Stomach smooth muscle (tissue), 2 donors: ENCODE data around the gene SHISA7.

Experiments used
- H3K27ac ChIP-seq: one replicate; pipeline ENCODE4 v1.7.0; 2013; ENCODE audit warnings: mild to moderate bottlenecking, low read length, inconsistent platforms
- H3K27me3 ChIP-seq, 2 donors: one replicate each; pipeline ENCODE4 v1.7.0; 2013; ENCODE audit warnings: low read length in 2 of 2; ENCODE audit not compliant: insufficient read depth in 2 of 2, control insufficient read depth in 1 of 2
- H3K36me3 ChIP-seq, 2 donors: one replicate each; pipeline ENCODE4 v1.7.0; 2013; ENCODE audit warnings: low read length in 2 of 2; ENCODE audit not compliant: control insufficient read depth in 2 of 2, insufficient read depth in 2 of 2
- H3K4me1 ChIP-seq: one replicate; pipeline ENCODE4 v1.7.0; 2013; ENCODE audit warnings: low read length; ENCODE audit not compliant: control insufficient read depth, insufficient read depth
- H3K4me3 ChIP-seq, 2 donors: one replicate each; pipeline ENCODE4 v1.7.0; 2013; ENCODE audit warnings: low read length in 2 of 2
- H3K9ac ChIP-seq, 2 donors: one replicate each; pipeline ENCODE4 v1.7.0; 2013; ENCODE audit warnings: low read length in 2 of 2, mild to moderate bottlenecking in 1 of 2
- H3K9me3 ChIP-seq, 2 donors: one replicate each; pipeline ENCODE4 v1.7.0; 2013; ENCODE audit warnings: low read length in 2 of 2; ENCODE audit not compliant: control insufficient read depth in 2 of 2
- donor health status: healthy.
- donor health status: Pancreatic carcinoma.

Gene SHISA7

DNA sequence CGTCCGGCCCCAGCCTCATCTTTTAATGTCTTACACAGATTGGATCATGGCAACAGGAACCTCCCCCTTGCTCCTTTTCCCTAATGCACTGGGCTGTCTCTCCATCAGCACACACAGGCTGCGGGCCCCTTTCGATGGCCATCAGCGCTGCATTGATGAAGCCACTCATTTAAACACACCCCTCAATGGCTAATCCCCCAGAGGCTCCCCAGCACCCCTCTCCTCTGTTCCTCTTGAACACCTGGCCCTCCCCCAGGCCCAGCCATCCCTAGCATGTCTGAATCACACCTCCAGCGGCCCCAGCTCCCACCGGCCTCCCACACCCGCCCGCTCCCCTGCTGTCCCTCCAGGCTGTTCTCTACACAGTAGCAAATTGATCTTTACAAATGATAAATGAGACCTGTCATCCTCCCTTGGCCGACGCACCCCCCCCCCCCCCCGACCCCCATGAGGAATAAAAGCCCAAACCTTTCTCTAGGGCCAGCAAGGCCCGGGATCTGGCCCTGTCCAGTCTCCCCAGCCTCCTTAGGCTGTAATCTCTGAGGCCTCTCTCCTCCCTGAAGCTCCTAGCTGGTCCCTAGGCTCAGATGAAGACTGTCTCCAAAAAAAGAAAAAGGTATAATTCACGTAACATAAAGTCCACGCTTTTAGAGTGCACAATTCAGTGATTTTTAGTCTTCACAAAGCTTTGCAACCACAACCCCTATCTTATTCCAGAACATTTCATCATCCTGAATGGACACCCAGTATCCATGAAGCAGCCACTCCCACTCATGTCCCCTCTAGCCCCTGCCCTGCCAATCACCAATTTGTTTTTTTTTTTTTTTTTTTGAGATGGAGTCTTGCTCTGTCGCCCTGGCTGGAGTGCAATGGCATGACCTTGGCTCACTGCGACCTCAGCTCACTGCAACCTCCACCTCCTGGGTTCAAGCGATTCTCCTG is 50.0 kb downstream of the SHISA7 start:
- Histone ChIP-seq H3K4me1 (peaks cover 21% of the 10 kb centered on the region), H3K9me3 (no peaks in the 10 kb centered on the region), H3K36me3 (peaks cover 8 to 23% of the 10 kb centered on the region in 2 donors), H3K4me3 (no peak overlapping the region), H3K27ac (no peak overlapping the region), H3K9ac (no peak overlapping the region), H3K27me3 (no peaks in the 10 kb centered on the region)

DNA sequence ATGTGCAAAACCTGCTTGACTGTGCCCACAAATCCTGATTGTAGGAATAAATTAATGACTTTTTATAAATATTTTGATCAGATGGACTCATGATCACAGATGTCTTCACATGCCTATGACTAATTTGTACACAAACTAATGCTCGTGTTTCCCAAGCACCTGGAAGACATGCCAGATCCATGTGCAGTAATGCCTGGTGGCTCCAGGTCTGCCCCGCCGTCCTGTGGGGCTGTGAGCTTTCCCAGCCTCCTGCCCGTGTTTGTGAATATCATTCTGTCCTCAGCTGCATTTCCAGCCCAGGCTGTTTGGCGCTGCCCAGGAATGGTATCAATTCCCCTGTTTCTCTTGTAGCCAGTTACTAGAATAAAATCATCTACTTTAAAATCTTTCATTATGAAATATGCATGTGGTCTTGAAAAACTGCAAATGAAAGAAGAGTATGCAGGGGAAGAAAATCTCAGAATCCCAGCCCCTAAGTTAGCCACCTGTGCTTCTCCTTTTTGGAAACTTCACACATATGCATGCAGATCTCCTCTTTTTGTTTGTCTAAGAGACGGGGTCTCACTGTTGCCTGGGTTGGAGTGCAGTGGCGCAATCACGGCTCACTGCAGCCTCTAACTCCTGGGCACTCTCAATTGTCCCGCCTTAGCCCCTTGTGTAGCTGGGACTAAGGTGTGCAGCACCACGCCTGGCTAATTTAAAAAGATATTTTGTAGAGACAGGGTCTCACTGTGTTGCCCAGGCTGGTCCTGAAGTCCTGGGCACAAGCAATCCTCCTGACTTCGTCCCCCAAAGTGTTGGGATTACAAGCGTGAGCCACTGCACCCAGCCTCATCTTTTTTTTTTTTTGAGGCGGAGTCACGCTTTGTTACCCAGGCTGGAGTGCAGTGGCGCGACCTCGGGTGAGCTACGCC is 51.1 kb downstream of the SHISA7 start:
- H3K27ac ChIP-seq = no peak overlapping the region
- no peaks in the 10 kb centered on the region for H3K9me3 ChIP-seq
- H3K4me1 ChIP-seq = peaks cover 32% of the 10 kb centered on the region
- peaks cover 16 to 33% of the 10 kb centered on the region in 2 donors for H3K36me3 ChIP-seq
- no peak overlapping the region for H3K4me3 ChIP-seq
- H3K27me3 ChIP-seq = no peaks in the 10 kb centered on the region
- no peak overlapping the region for H3K9ac ChIP-seq

DNA sequence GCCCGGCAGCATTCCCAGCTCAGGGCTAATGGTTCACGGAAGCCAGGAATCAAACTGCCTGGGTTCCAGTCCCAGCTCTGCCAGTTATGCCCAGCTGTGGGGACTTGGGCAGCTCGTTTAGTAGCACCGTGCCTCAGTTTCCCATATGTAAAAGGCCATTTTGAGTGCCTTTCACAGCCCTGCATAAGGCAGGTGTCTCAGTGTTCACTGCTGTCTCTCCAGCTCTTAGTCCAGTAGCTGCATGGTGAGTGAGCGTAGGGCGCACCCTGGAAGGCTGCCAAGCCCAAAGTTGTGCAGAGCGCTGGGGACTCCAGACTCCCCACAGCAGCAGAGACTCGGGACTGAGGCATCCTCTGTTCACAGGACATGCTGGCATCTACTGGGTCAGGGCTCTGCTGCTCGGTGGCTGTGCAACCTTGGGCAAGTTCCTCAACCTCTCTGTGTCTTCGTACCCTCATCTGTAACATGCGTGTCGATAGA is 51.9 kb downstream of the SHISA7 start:
- H3K4me3 ChIP-seq = no peak overlapping the region
- H3K27me3 ChIP-seq = no peaks in the 10 kb centered on the region
- H3K36me3 ChIP-seq = peaks cover 16 to 34% of the 10 kb centered on the region in 2 donors
- H3K27ac ChIP-seq = no peak overlapping the region
- H3K4me1 ChIP-seq = peaks cover 40% of the 10 kb centered on the region
- H3K9me3 ChIP-seq = no peaks in the 10 kb centered on the region
- no peak overlapping the region for H3K9ac ChIP-seq

DNA sequence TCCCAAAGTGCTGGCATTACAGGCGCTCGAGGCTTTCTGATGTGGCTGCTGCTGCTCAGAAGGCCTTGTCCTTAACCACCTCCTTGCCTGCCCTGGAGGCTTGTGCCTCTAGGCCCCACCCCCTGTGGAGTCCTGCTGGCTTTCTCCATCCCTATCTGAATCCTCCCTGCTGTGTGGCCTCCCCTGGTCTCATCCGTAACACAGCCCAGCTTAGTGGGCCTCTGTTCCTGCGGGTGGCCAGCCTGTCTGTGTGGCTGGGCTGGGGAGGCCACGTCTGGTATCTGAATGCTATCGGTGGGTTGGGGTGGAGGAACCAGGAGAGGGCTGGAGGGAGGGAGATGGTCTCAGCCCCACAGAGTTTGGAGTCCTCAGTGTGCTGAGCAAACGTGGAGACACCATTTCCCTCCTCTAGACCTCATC is 52.6 kb downstream of the SHISA7 start:
- Histone ChIP-seq H3K36me3 (peaks cover 16 to 34% of the 10 kb centered on the region in 2 donors), H3K9me3 (no peaks in the 10 kb centered on the region), H3K27ac (no peak overlapping the region), H3K9ac (no peak overlapping the region), H3K4me3 (no peak overlapping the region), H3K27me3 (no peaks in the 10 kb centered on the region), H3K4me1 (peaks cover 41% of the 10 kb centered on the region)

DNA sequence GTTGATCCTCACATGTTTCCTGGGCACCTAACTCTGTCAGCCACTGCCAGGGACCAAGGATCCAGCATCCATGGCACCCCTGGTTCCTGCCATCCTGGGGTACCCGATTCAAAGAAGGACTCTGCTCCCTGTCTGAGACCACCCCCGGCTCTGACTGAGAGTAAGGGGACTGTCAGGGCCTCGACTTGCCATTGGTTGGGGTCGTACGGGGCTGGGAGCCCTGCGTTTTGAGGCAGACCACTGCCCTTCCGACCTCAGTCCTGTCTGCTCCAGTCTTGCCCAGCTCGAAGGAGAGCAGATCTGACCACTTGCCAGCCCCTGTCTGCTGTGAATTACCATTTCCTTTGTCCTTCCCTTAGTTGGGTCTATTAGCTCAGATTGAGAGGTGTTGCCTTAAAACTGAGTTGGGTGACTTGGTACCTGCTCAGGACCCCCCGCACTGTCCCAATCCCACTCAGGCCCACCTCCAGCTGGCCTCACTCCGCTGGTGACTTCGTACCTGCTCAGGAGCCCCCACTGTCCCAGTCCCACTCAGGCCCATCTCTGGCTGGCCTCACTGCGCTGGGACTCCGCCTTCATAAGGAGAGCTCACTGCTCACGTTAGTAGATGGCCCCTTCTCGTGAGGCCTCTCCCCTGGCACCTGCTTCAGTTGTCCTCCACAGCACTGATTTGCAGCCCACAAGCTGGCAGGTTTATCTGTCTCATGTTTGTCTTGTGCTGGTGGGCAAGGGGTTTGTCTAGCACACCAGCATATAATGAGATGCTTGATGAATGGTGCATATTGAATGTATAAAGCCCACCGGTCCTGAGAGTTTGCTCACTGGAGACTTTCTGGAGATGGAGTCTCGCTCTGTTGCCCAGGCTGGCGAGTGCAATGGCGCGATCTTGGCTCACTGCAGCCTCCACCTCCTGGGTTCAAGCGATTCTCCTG is 53.4 kb downstream of the SHISA7 start:
- Histone ChIP-seq H3K36me3 (peaks cover 16 to 34% of the 10 kb centered on the region in 2 donors), H3K4me3 (no peak overlapping the region), H3K27ac (no peak overlapping the region), H3K9me3 (no peaks in the 10 kb centered on the region), H3K9ac (no peak overlapping the region), H3K27me3 (no peaks in the 10 kb centered on the region), H3K4me1 (peaks cover 47% of the 10 kb centered on the region)

DNA sequence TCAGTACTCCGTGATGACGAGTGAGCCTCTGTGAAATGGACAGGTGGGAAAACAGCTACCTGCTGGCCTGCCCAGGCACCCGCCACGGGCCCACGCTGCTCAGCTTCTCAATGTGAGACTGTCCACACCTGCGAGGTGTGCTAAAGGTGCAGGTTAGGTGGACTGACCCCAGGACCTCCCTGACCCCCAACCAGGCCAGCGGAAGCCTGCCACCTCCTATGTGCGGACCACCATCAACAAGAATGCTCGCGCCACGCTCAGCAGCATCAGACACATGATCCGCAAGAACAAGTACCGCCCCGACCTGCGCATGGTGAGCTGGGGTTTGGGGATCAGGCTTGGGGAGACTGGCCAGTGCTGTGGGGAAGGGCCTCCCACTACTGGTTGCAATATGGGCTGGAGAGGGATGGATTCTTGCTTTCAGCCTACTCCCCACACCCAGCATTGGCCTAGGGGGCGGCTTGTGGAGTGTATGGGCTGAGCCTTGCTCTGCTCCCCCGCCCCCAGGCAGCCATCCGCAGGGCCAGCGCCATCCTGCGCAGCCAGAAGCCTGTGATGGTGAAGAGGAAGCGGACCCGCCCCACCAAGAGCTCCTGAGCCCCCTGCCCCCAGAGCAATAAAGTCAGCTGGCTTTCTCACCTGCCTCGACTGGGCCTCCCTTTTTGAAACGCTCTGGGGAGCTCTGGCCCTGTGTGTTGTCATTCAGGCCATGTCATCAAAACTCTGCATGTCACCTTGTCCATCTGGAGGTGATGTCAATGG is 55.2 kb downstream of the SHISA7 start:
- H3K27me3 ChIP-seq = no peaks in the 10 kb centered on the region
- H3K4me3 ChIP-seq = peak overlapping the region; percentile 99
- no peaks in the 10 kb centered on the region for H3K9me3 ChIP-seq
- peaks cover 16 to 34% of the 10 kb centered on the region in 2 donors for H3K36me3 ChIP-seq
- no peak overlapping the region for H3K27ac ChIP-seq
- peaks cover 61% of the 10 kb centered on the region for H3K4me1 ChIP-seq
- H3K9ac ChIP-seq = peak overlapping the region; percentile 96 to 98

DNA sequence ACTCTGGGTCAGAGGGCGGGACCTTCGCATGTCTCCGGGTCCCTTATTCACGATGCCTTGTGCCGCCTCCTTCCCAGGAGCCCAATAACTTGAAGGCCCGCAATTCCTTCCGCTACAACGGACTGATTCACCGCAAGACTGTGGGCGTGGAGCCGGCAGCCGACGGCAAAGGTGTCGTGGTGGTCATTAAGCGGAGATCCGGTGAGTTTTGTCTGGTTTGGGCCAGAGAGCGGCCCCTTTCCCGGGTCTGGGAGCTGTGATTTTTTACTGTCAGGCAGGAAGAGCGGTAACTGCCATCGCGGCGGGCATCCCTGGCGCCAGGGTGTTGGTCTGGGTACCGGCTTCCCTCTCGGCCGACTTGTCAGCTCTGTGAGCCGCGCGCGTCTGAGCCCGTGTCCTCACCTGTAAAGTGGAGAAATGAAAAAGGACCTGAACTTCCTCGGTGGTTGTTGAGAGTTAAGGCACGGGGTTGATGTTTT is 56.6 kb downstream of the SHISA7 start:
- Histone ChIP-seq H3K9ac (peak overlapping the region; percentile 96 to 98), H3K27me3 (no peaks in the 10 kb centered on the region), H3K4me3 (peak overlapping the region; percentile 99), H3K27ac (peak overlapping the region; percentile 94), H3K36me3 (peaks cover 16 to 34% of the 10 kb centered on the region in 2 donors), H3K9me3 (no peaks in the 10 kb centered on the region), H3K4me1 (peaks cover 64% of the 10 kb centered on the region)

DNA sequence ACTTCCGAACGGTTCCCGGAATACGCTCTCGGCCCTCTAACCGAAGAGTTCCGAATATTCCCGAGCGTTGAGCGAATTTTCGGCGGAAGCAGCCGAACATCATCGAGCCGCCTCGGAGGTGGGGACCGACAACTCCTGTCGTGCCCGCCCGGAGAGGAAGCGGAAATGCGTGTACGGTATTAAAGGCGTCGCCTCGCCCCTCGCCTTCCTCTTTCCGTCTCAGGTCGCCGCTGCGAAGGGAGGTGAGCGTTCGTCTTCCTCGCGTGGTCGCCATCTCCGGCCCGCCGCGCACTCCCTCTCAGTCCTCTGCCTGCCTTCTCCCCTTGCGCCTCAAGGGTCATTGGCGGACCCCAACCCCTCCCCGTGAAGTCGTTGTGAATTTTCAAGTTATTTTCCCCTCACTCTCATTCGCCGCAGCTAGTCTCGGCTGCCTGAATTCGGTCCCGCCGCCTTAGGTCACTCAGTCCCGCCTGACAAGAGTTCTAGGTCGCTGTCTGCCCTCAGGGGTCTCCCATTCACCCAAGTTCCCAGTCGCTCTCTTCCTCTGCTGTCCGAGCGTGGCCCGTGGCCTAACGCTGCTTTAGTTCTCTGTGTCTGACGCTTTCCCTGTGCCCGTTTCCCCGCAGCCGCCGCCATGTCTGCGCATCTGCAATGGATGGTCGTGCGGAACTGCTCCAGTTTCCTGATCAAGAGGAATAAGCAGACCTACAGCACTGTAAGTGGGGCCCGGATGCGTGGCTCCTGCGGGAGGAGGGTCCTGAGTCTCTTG is 57.2 kb downstream of the SHISA7 start, which contains the start of gene RPL28:
Gene RPL28, plus strand, starts transcription at position 209 of the 769 bp plus-strand sequence. Its CDS starts 426 bp downstream, at position 635.
- peaks cover 59% of the 10 kb centered on the region for H3K4me1 ChIP-seq
- H3K27ac ChIP-seq = peak within 1 kb of the TSS; percentile 94
- H3K36me3 ChIP-seq = peaks cover 16 to 31% of the 10 kb centered on the region in 2 donors
- no peaks in the 10 kb centered on the region for H3K9me3 ChIP-seq
- peak within 1 kb of the TSS; percentile 99 for H3K4me3 ChIP-seq
- no peaks in the 10 kb centered on the region for H3K27me3 ChIP-seq
- peak within 1 kb of the TSS; percentile 96 to 98 for H3K9ac ChIP-seq
